KOPT-K1 (cell line): ENCODE measurements around the gene LARP7.
"Not testable (repeated sequence)": the region's sequence is repeated elsewhere in the genome, so short reads cannot be mapped to it uniquely, and the experiment has no call there.

Source experiments
- H3K27ac ChIP-seq: fragments of 200-600 bp; sonication (generic); 2 replicates; pipeline ENCODE4 v1.5.1; 2016; ENCODE audit warnings: antibody characterized with exemption, mild to moderate bottlenecking, low read depth, low read length; ENCODE audit not compliant: poor library complexity, severe bottlenecking
- H3K36me3 ChIP-seq: fragments of 200-600 bp; sonication (generic); 2 replicates; pipeline ENCODE4 v1.5.1; 2017; ENCODE audit warnings: antibody characterized with exemption, mild to moderate bottlenecking, low read length, moderate library complexity; ENCODE audit not compliant: insufficient read depth
- H3K9me3 ChIP-seq: fragments of 200-600 bp; sonication (generic); 2 replicates; pipeline ENCODE4 v1.5.1; 2017; ENCODE audit warnings: antibody characterized with exemption, low read length, mild to moderate bottlenecking; ENCODE audit not compliant: insufficient read depth, poor library complexity, severe bottlenecking

LARP7 gene

GRCh38 chr4:112645541-112646329 lies 8.8 kb downstream of the LARP7 start:
- no peak overlapping the region for H3K27ac ChIP-seq
- peaks cover 72% of the 10 kb centered on the region for H3K36me3 ChIP-seq
- H3K9me3 ChIP-seq: no peaks in the 10 kb centered on the region

- Histone ChIP-seq H3K27ac (no peak overlapping the region), H3K36me3 (peaks cover 81% of the 10 kb centered on the region), H3K9me3 (no peaks in the 10 kb centered on the region)
Observed at GRCh38 chr4:112646632-112647537, 9.9 kb downstream of the LARP7 start.

- H3K9me3 ChIP-seq: no peaks in the 10 kb centered on the region
- H3K27ac ChIP-seq: no peak overlapping the region
- H3K36me3 ChIP-seq: peaks cover 83% of the 10 kb centered on the region
Observed at GRCh38 chr4:112647785-112648184, 10.8 kb downstream of the LARP7 start.

- Histone ChIP-seq H3K36me3 (peaks cover 83% of the 10 kb centered on the region), H3K27ac (no peak overlapping the region), H3K9me3 (no peaks in the 10 kb centered on the region)
Observed at GRCh38 chr4:112648263-112649054, 11.5 kb downstream of the LARP7 start.

- no peaks in the 10 kb centered on the region for H3K9me3 ChIP-seq
- H3K36me3 ChIP-seq: peaks cover 88% of the 10 kb centered on the region
- H3K27ac ChIP-seq: no peak overlapping the region
Observed at GRCh38 chr4:112649055-112649408, 12.1 kb downstream of the LARP7 start.

GRCh38 chr4:112650332-112650731 lies 13.4 kb downstream of the LARP7 start:
- no peaks in the 10 kb centered on the region for H3K9me3 ChIP-seq
- H3K36me3 ChIP-seq: peaks cover 93% of the 10 kb centered on the region
- H3K27ac ChIP-seq: no peak overlapping the region

GRCh38 chr4:112651641-112652040 lies 14.7 kb downstream of the LARP7 start:
- H3K27ac ChIP-seq: no peak overlapping the region
- no peaks in the 10 kb centered on the region for H3K9me3 ChIP-seq
- H3K36me3 ChIP-seq: peaks cover 93% of the 10 kb centered on the region

GRCh38 chr4:112652216-112652615 lies 15.3 kb downstream of the LARP7 start:
- Histone ChIP-seq H3K9me3 (no peaks in the 10 kb centered on the region), H3K36me3 (peaks cover 92% of the 10 kb centered on the region), H3K27ac (no peak overlapping the region)

- Histone ChIP-seq H3K27ac (no peak overlapping the region), H3K9me3 (no peaks in the 10 kb centered on the region), H3K36me3 (peaks cover 74% of the 10 kb centered on the region)
Observed at GRCh38 chr4:112655270-112655669, 18.3 kb downstream of the LARP7 start.

GRCh38 chr4:112656115-112656514 lies 19.2 kb downstream of the LARP7 start:
- not testable (repeated sequence) for H3K27ac ChIP-seq, H3K9me3 ChIP-seq
- peaks cover 66% of the 10 kb centered on the region for H3K36me3 ChIP-seq

- H3K36me3 ChIP-seq: no peaks in the 10 kb centered on the region
- H3K27ac ChIP-seq: no peak overlapping the region
- H3K9me3 ChIP-seq: no peaks in the 10 kb centered on the region
Observed at GRCh38 chr4:112664611-112665010, 27.7 kb downstream of the LARP7 start.

GRCh38 chr4:112668131-112668530 lies 31.2 kb downstream of the LARP7 start:
- no peaks in the 10 kb centered on the region for H3K9me3 ChIP-seq
- H3K27ac ChIP-seq: no peak overlapping the region
- H3K36me3 ChIP-seq: no peaks in the 10 kb centered on the region

GRCh38 chr4:112673076-112673475 lies 36.1 kb downstream of the LARP7 start:
- H3K9me3 ChIP-seq: no peaks in the 10 kb centered on the region
- no peaks in the 10 kb centered on the region for H3K36me3 ChIP-seq
- no peak overlapping the region for H3K27ac ChIP-seq

GRCh38 chr4:112673686-112674085 lies 36.7 kb downstream of the LARP7 start:
- H3K27ac ChIP-seq: no peak overlapping the region
- no peaks in the 10 kb centered on the region for H3K9me3 ChIP-seq
- no peaks in the 10 kb centered on the region for H3K36me3 ChIP-seq

- H3K27ac ChIP-seq: no peak overlapping the region
- H3K9me3 ChIP-seq: no peaks in the 10 kb centered on the region
- H3K36me3 ChIP-seq: no peaks in the 10 kb centered on the region
Observed at GRCh38 chr4:112674376-112674775, 37.4 kb downstream of the LARP7 start.
